ENCODE data around the gene TRIM29. TPM values are rescaled to one million over a fixed set of nuclear protein-coding genes. Genes with fewer than 3 reads are reported as not detected.

The TRIM29 gene
- total RNA-seq, 1 experiment from 2014 or later = 293 TPM

- BruUV-seq (replicated peaks) = no TSS peak
- Histone ChIP-seq H3K27me3 (ENCODE audit: insufficient read depth, low read depth) (peaks cover 80% of the 10 kb centered on the region), H3K4me3 (no peak overlapping the region), H3K9me2 (ENCODE audit: insufficient read depth) (no peaks in the 10 kb centered on the region), H3K4me2 (no peak overlapping the region), H3K9me3 (ENCODE audit: insufficient read depth, low read depth) (no peaks in the 10 kb centered on the region), H3K79me2 (ENCODE audit: low read depth) (no peaks in the 10 kb centered on the region), H3F3A (ENCODE audit: insufficient read depth, low read depth) (no peaks in the 10 kb centered on the region), H4K20me1 (ENCODE audit: insufficient read depth) (no peaks in the 10 kb centered on the region), H3K27ac (no peak overlapping the region), H3K4me1 (replicated peaks; ENCODE audit: insufficient read depth) (no peaks in the 10 kb centered on the region), H2AFZ (no peak overlapping the region), H3K36me3 (ENCODE audit: low read depth) (no peaks in the 10 kb centered on the region)
- intact Hi-C loops (cut with micrococcal nuclease; ENCODE audit: unreplicated experiment) = no loop called here
- TF ChIP-seq EZH2 (IDR thresholded peaks at IDR 0.05; ENCODE audit: low read depth) (no peak), CTCF (conservative IDR thresholded peaks at IDR 0.05) (no peak)
- ChIA-PET CTCF (no interaction called here), POLR2A (ENCODE audit: unreplicated experiment) (no interaction called here)
- DNase-seq = no peak
Observed at GRCh38 chr11:120095516-120095915, 42.4 kb downstream of the TRIM29 start.

GRCh38 chr11:120091701-120092100, 46.2 kb downstream of the TRIM29 start:
- Histone ChIP-seq H3K4me3 (no peak overlapping the region), H3K79me2 (ENCODE audit: low read depth) (no peaks in the 10 kb centered on the region), H2AFZ (no peak overlapping the region), H3K9me3 (ENCODE audit: insufficient read depth, low read depth) (no peaks in the 10 kb centered on the region), H3K27ac (no peak overlapping the region), H3F3A (ENCODE audit: insufficient read depth, low read depth) (no peaks in the 10 kb centered on the region), H3K27me3 (ENCODE audit: insufficient read depth, low read depth) (peaks cover 81% of the 10 kb centered on the region), H3K36me3 (ENCODE audit: low read depth) (no peaks in the 10 kb centered on the region), H3K4me2 (no peak overlapping the region), H3K4me1 (replicated peaks; ENCODE audit: insufficient read depth) (no peaks in the 10 kb centered on the region), H3K9me2 (ENCODE audit: insufficient read depth) (no peaks in the 10 kb centered on the region), H4K20me1 (ENCODE audit: insufficient read depth) (no peaks in the 10 kb centered on the region)
- intact Hi-C loops (cut with micrococcal nuclease; ENCODE audit: unreplicated experiment) = no loop called here
- ChIA-PET CTCF (no interaction called here), POLR2A (ENCODE audit: unreplicated experiment) (no interaction called here)
- no peak for TF ChIP-seq EZH2 (IDR thresholded peaks at IDR 0.05; ENCODE audit: low read depth)
- TF ChIP-seq CTCF (conservative IDR thresholded peaks at IDR 0.05) = no peak
- no peak for DNase-seq
- BruUV-seq (replicated peaks) = no TSS peak

GRCh38 chr11:120091121-120091520, 46.8 kb downstream of the TRIM29 start:
- Histone ChIP-seq H3K36me3 (ENCODE audit: low read depth) (no peaks in the 10 kb centered on the region), H3K79me2 (ENCODE audit: low read depth) (no peaks in the 10 kb centered on the region), H2AFZ (no peak overlapping the region), H3K4me2 (no peak overlapping the region), H3K9me2 (ENCODE audit: insufficient read depth) (no peaks in the 10 kb centered on the region), H3K4me1 (replicated peaks; ENCODE audit: insufficient read depth) (no peaks in the 10 kb centered on the region), H3K27ac (no peak overlapping the region), H3K9me3 (ENCODE audit: insufficient read depth, low read depth) (peaks cover 2% of the 10 kb centered on the region; the same call in 1 of the 2 replicates), H4K20me1 (ENCODE audit: insufficient read depth) (no peaks in the 10 kb centered on the region), H3K27me3 (ENCODE audit: insufficient read depth, low read depth) (peaks cover 81% of the 10 kb centered on the region), H3K4me3 (no peak overlapping the region), H3F3A (ENCODE audit: insufficient read depth, low read depth) (no peaks in the 10 kb centered on the region)
- intact Hi-C loops (cut with micrococcal nuclease; ENCODE audit: unreplicated experiment) = no loop called here
- ChIA-PET POLR2A (ENCODE audit: unreplicated experiment) (no interaction called here), CTCF (no interaction called here)
- BruUV-seq (replicated peaks) = no TSS peak
- no peak for DNase-seq
- TF ChIP-seq EZH2 (IDR thresholded peaks at IDR 0.05; ENCODE audit: low read depth) (no peak), CTCF (conservative IDR thresholded peaks at IDR 0.05) (no peak)
